PC-3 (cell line): ENCODE data around the gene DDX42.

Experiments used
- CTCF ChIP-seq: fragments of 300-600 bp; sonication (generic); conservative IDR thresholded peaks from 2 replicates; pipeline ENCODE4 v1.5.1; 2017; ENCODE audit warnings: antibody characterized with exemption, low read depth, mild to moderate bottlenecking, low read length
- EZH2 ChIP-seq: fragments of 300-600 bp; sonication (generic); IDR thresholded peaks from one replicate; pipeline ENCODE4 v1.6.1; 2017; ENCODE audit warnings: antibody characterized with exemption, mild to moderate bottlenecking, low read length; ENCODE audit not compliant: unreplicated experiment
- EZH2phosphoT487 ChIP-seq: fragments of 300-600 bp; sonication (generic); IDR thresholded peaks from 2 replicates; pipeline ENCODE4 v1.6.1; 2018; ENCODE audit warnings: mild to moderate bottlenecking, antibody characterized with exemption, low read length, borderline replicate concordance

GRCh38 chr17:63837480-63837879 lies 63.5 kb downstream of the DDX42 start:
- no peak for TF ChIP-seq CTCF
- no peak for TF ChIP-seq EZH2
- no peak for TF ChIP-seq EZH2phosphoT487
